ENCODE measurements around the gene JARID2. TPM values are rescaled to one million over a fixed set of nuclear protein-coding genes. Genes with fewer than 3 reads are reported as not detected.
A peak's percentile ranks its signal among the peaks of the same experiment; 100 is the strongest.

The JARID2 gene
- total RNA-seq: 10 to 100 TPM; 30.0 to 42.4 TPM

- ATAC-seq: peak; percentile 57
- H3K4me3 Mint-ChIP-seq: peak within 1 kb of the TSS; percentile 93
- H3K27me3 Mint-ChIP-seq: no peaks in the 10 kb centered on the region
- peak within 1 kb of the TSS; percentile 99 for H3K27ac Mint-ChIP-seq
- no peaks in the 10 kb centered on the region for H3K9me3 Mint-ChIP-seq (ENCODE audit: low read depth)
- peak; percentile 98 for DNase-seq
- H3K36me3 Mint-ChIP-seq: peaks cover 8% of the 10 kb centered on the region
- CTCF ChIA-PET: interaction anchor here (0.9 to 1.0 kb wide), 3 partner anchors 143 to 245 kb away, joined by 3 read pairs; no protein-coding TSS in a partner anchor
- H3K4me1 Mint-ChIP-seq: peaks cover 22% of the 10 kb centered on the region
These were observed at the start of gene JARID2 for GRCh38 chr6:15245361-15246216. TSS of gene JARID2 (plus strand) at chr6:15246069. CDS start at chr6:15246540, 471 bp downstream.

- Mint-ChIP-seq H3K4me1 (no peaks in the 10 kb centered on the region), H3K4me3 (no peak overlapping the region), H3K27me3 (no peaks in the 10 kb centered on the region), H3K27ac (no peak overlapping the region), H3K36me3 (no peaks in the 10 kb centered on the region), H3K9me3 (ENCODE audit: low read depth) (no peaks in the 10 kb centered on the region)
- ATAC-seq (no peak), DNase-seq (no peak)
- CTCF ChIA-PET: no interaction called here
These were observed 45.8 kb upstream of the JARID2 start for GRCh38 chr6:15200087-15200486.

DNA sequence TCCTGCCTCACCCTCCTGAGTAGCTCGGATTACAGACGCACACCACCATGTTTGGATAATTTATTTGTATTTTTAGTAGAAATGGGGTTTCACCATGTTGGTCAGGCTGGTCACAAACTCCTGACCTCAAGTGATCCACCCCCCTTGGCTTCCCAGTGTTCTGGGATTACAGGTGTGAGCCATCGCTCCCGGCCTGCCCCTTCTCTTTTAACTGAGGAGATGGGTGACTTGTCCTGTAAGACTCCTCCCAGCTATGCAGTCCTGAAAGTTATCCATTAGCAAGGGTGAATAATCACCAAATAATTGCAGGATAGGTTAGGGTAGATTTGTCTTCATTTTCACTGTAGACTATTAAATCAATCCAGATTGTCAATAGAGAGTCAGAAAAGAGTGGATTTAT, 40.5 kb upstream of the JARID2 start:
- H3K36me3 Mint-ChIP-seq: peaks cover 2% of the 10 kb centered on the region
- H3K27ac Mint-ChIP-seq: no peak overlapping the region
- ATAC-seq (no peak), DNase-seq (no peak)
- H3K27me3 Mint-ChIP-seq: no peaks in the 10 kb centered on the region
- peaks cover 3% of the 10 kb centered on the region for H3K4me1 Mint-ChIP-seq
- CTCF ChIA-PET: no interaction called here
- no peak overlapping the region for H3K4me3 Mint-ChIP-seq
- H3K9me3 Mint-ChIP-seq (ENCODE audit: low read depth): no peaks in the 10 kb centered on the region

DNA sequence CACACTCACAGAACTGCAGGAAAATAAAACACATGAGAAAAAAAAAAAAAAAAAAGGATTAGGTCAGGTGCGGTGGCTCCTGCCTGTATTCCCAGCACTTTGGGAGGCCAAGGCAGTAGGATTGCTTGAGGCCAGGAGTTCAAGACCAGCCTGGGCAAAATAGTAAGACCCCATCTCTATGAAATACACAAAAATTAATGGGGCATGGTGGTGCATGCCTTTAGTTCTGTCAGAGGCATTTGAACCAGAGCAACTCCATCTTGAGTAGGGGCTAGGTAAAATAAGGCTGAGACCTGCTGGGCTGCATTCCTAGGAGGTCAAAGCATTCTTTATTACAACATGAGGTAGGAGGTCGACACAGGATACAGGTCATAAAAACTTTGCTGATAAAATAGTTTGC, 39.0 kb upstream of the JARID2 start:
- H3K27me3 Mint-ChIP-seq: no peaks in the 10 kb centered on the region
- H3K9me3 Mint-ChIP-seq (ENCODE audit: low read depth): no peaks in the 10 kb centered on the region
- DNase-seq (no peak), ATAC-seq (no peak)
- H3K36me3 Mint-ChIP-seq: peaks cover 2% of the 10 kb centered on the region
- H3K27ac Mint-ChIP-seq: no peak overlapping the region
- peaks cover 3% of the 10 kb centered on the region for H3K4me1 Mint-ChIP-seq
- no peak overlapping the region for H3K4me3 Mint-ChIP-seq
- CTCF ChIA-PET: no interaction called here

- H3K4me3 Mint-ChIP-seq: no peak overlapping the region
- no peaks in the 10 kb centered on the region for H3K9me3 Mint-ChIP-seq (ENCODE audit: low read depth)
- peaks cover 2% of the 10 kb centered on the region for H3K36me3 Mint-ChIP-seq
- H3K27ac Mint-ChIP-seq: no peak overlapping the region
- no peaks in the 10 kb centered on the region for H3K27me3 Mint-ChIP-seq
- peaks cover 3% of the 10 kb centered on the region for H3K4me1 Mint-ChIP-seq
- CTCF ChIA-PET: no interaction called here
- DNase-seq (no peak), ATAC-seq (no peak)
These were observed 37.9 kb upstream of the JARID2 start for GRCh38 chr6:15207923-15208322.

GRCh38 chr6:15213838-15214400, 31.9 kb upstream of the JARID2 start:
- H3K27me3 Mint-ChIP-seq: no peaks in the 10 kb centered on the region
- no peak overlapping the region for H3K27ac Mint-ChIP-seq
- no peak overlapping the region for H3K4me3 Mint-ChIP-seq
- H3K9me3 Mint-ChIP-seq (ENCODE audit: low read depth): no peaks in the 10 kb centered on the region
- H3K36me3 Mint-ChIP-seq: peaks cover 2% of the 10 kb centered on the region
- no peak for DNase-seq
- ATAC-seq: no peak
- no peaks in the 10 kb centered on the region for H3K4me1 Mint-ChIP-seq
- CTCF ChIA-PET: interaction anchor here (0.6 kb wide), 1 partner anchor 76 kb away, joined by 3 read pairs; no protein-coding TSS in a partner anchor

GRCh38 chr6:15218401-15218800, 27.5 kb upstream of the JARID2 start:
- H3K27ac Mint-ChIP-seq: no peak overlapping the region
- CTCF ChIA-PET: no interaction called here
- H3K9me3 Mint-ChIP-seq (ENCODE audit: low read depth): no peaks in the 10 kb centered on the region
- no peaks in the 10 kb centered on the region for H3K36me3 Mint-ChIP-seq
- no peaks in the 10 kb centered on the region for H3K4me1 Mint-ChIP-seq
- DNase-seq (no peak), ATAC-seq (no peak)
- H3K27me3 Mint-ChIP-seq: no peaks in the 10 kb centered on the region
- H3K4me3 Mint-ChIP-seq: no peak overlapping the region

DNA sequence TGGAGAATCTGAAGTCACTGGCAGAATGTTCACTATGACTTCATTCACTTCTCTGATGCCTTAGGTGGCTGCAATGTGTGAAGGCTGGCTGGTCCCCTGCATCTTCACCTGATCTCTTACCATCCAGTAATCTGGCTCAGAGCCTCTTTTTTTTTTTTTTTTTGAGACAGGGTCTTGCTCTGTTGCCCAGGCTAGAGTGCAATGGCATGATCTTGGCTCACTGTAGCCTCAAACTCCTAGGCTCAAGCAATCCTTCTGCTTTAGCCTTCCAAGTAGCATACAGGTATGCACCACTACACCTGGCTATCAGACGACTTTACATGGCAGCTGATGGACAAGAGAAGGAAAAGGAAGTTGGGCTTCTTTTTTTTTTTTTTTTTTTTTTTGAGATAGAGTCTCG, 25.8 kb upstream of the JARID2 start:
- Mint-ChIP-seq H3K4me1 (no peaks in the 10 kb centered on the region), H3K9me3 (ENCODE audit: low read depth) (no peaks in the 10 kb centered on the region), H3K4me3 (no peak overlapping the region), H3K36me3 (no peaks in the 10 kb centered on the region), H3K27ac (no peak overlapping the region), H3K27me3 (peaks cover 7% of the 10 kb centered on the region)
- ATAC-seq (no peak), DNase-seq (no peak)
- CTCF ChIA-PET: interaction anchor here (0.6 kb wide), 1 partner anchor 16 kb away, joined by 3 read pairs; no protein-coding TSS in a partner anchor

GRCh38 chr6:15227827-15228318, 18.0 kb upstream of the JARID2 start:
- CTCF ChIA-PET: no interaction called here
- Mint-ChIP-seq H3K9me3 (ENCODE audit: low read depth) (no peaks in the 10 kb centered on the region), H3K27me3 (peaks cover 7% of the 10 kb centered on the region), H3K4me1 (no peaks in the 10 kb centered on the region), H3K36me3 (no peaks in the 10 kb centered on the region), H3K27ac (no peak overlapping the region), H3K4me3 (no peak overlapping the region)
- no peak for ATAC-seq
- no peak for DNase-seq

GRCh38 chr6:15230827-15231226, 15.0 kb upstream of the JARID2 start:
- no peak for ATAC-seq
- Mint-ChIP-seq H3K27me3 (no peaks in the 10 kb centered on the region), H3K27ac (no peak overlapping the region), H3K4me1 (no peaks in the 10 kb centered on the region), H3K9me3 (ENCODE audit: low read depth) (no peaks in the 10 kb centered on the region), H3K36me3 (no peaks in the 10 kb centered on the region), H3K4me3 (no peak overlapping the region)
- CTCF ChIA-PET: interaction anchor here (0.7 kb wide), 1 partner anchor 467 kb away, joined by 6 read pairs; no protein-coding TSS in a partner anchor
- DNase-seq: no peak

- ATAC-seq (no peak), DNase-seq (no peak)
- no peak overlapping the region for H3K27ac Mint-ChIP-seq
- CTCF ChIA-PET: no interaction called here
- no peaks in the 10 kb centered on the region for H3K4me1 Mint-ChIP-seq
- no peaks in the 10 kb centered on the region for H3K36me3 Mint-ChIP-seq
- no peaks in the 10 kb centered on the region for H3K27me3 Mint-ChIP-seq
- H3K4me3 Mint-ChIP-seq: no peak overlapping the region
- no peaks in the 10 kb centered on the region for H3K9me3 Mint-ChIP-seq (ENCODE audit: low read depth)
These were observed 12.9 kb upstream of the JARID2 start for GRCh38 chr6:15232836-15233510.

- no peaks in the 10 kb centered on the region for H3K36me3 Mint-ChIP-seq
- DNase-seq (no peak), ATAC-seq (no peak)
- H3K27ac Mint-ChIP-seq: no peak overlapping the region
- no peak overlapping the region for H3K4me3 Mint-ChIP-seq
- H3K9me3 Mint-ChIP-seq (ENCODE audit: low read depth): no peaks in the 10 kb centered on the region
- CTCF ChIA-PET: no interaction called here
- H3K4me1 Mint-ChIP-seq: no peaks in the 10 kb centered on the region
- no peaks in the 10 kb centered on the region for H3K27me3 Mint-ChIP-seq
These were observed 11.7 kb upstream of the JARID2 start for GRCh38 chr6:15234068-15234758.
